Activated CD4-positive, alpha-beta T cell treated with anti-CD3 and anti-CD28 coated beads for 36 hours (primary cell): ENCODE data around the gene C2orf15. TPM values are rescaled to one million over a fixed set of nuclear protein-coding genes. Genes with fewer than 3 reads are reported as not detected.

Source experiments
- ATAC-seq: fragments of 200-7000 bp; cut with Tn5 transposase; one replicate; pipeline ENCODE4 v1.10.0; 2021; ENCODE audit warnings: mild to moderate bottlenecking, moderate library complexity
- CTCF ChIA-PET: fragments of 350-600 bp; sonication (Branson Sonifier 250); formaldehyde crosslinking; loops from one replicate; lab custom pipeline; 2021; ENCODE audit warnings: antibody characterized with exemption; lab: Charles Lee
- POLR2A ChIA-PET: fragments of 350-600 bp; sonication (Branson Sonifier 250); formaldehyde crosslinking; loops from one replicate; lab custom pipeline; 2021; ENCODE audit warnings: antibody characterized with exemption, inconsistent platforms; lab: Charles Lee
- DNase-seq: peaks from one replicate; pipeline ENCODE4 v3.0.0-alpha.2; 2020
- H3K27ac Mint-ChIP-seq: one replicate; pipeline ENCODE4 v1.8.0; 2021; ENCODE audit warnings: mixed read lengths
- H3K27me3 Mint-ChIP-seq: one replicate; pipeline ENCODE4 v1.8.0; 2021; ENCODE audit warnings: mixed read lengths
- H3K36me3 Mint-ChIP-seq: one replicate; pipeline ENCODE4 v1.8.0; 2021; ENCODE audit warnings: low read depth, mixed read lengths
- H3K4me1 Mint-ChIP-seq: one replicate; pipeline ENCODE4 v1.8.0; 2021; ENCODE audit warnings: mixed read lengths
- H3K4me3 Mint-ChIP-seq: one replicate; pipeline ENCODE4 v1.8.0; 2021; ENCODE audit warnings: mild to moderate bottlenecking, moderate library complexity, mixed read lengths
- H3K9me3 Mint-ChIP-seq: one replicate; pipeline ENCODE4 v1.8.0; 2021; ENCODE audit warnings: low read depth, mixed read lengths
- intact Hi-C, 2 experiments: fragments of 100-400 bp; cut with DNase I in 1 of 2; cut with micrococcal nuclease in 1 of 2; formaldehyde crosslinking; loops; one replicate each; pipeline versions ENCODE4 v1.14.2 to v1.15.1; 2022 to 2024; cut with DNase I, micrococcal nuclease
- total RNA-seq, 2 experiments: library from RNA; stranded (reverse); gene quantifications; one replicate each; pipeline ENCODE4 v1.2.3, GENCODE V29; 2021

C2orf15 gene
- total RNA-seq, 2 experiments from 2014 or later, result 0.87 to 1.1 TPM

GRCh38 chr2:99166218-99166617 lies 24.7 kb downstream of the C2orf15 start:
- H3K4me3 Mint-ChIP-seq, result no peak overlapping the region
- no peaks in the 10 kb centered on the region for H3K27me3 Mint-ChIP-seq
- H3K27ac Mint-ChIP-seq, result no peak overlapping the region
- no peak for DNase-seq
- POLR2A ChIA-PET, result no interaction called here
- peaks cover 48% of the 10 kb centered on the region for H3K36me3 Mint-ChIP-seq
- intact Hi-C loops, result no loop called here
- H3K4me1 Mint-ChIP-seq, result peaks cover 12% of the 10 kb centered on the region
- CTCF ChIA-PET, result interaction anchor here (0.6 to 4.5 kb wide), 4 partner anchors 11 to 88 kb away, joined by 3 to 19 read pairs (median 6); partner anchors contain the start of genes MITD1 and MRPL30
- no peak for ATAC-seq
- H3K9me3 Mint-ChIP-seq, result no peaks in the 10 kb centered on the region

- POLR2A ChIA-PET, result no interaction called here
- Mint-ChIP-seq H3K4me3 (no peak overlapping the region), H3K9me3 (no peaks in the 10 kb centered on the region), H3K27ac (no peak overlapping the region), H3K27me3 (no peaks in the 10 kb centered on the region), H3K4me1 (peaks cover 23% of the 10 kb centered on the region), H3K36me3 (peaks cover 56% of the 10 kb centered on the region)
- intact Hi-C loops, result no loop called here
- DNase-seq, result no peak
- CTCF ChIA-PET, result interaction anchor here (0.8 to 4.5 kb wide), 2 partner anchors 11 to 34 kb away, joined by 3 to 19 read pairs; partner anchors contain the start of genes MITD1 and MRPL30
- no peak for ATAC-seq
Measured at GRCh38 chr2:99169534-99169933, 28.0 kb downstream of the C2orf15 start.

GRCh38 chr2:99171377-99172140 lies 30.1 kb downstream of the C2orf15 start:
- ATAC-seq, result peak; percentile 51
- POLR2A ChIA-PET, result no interaction called here

GRCh38 chr2:99180755-99181623 lies 39.5 kb downstream of the C2orf15 start, which contains the start of the genes MITD1 and MRPL30:
MITD1 (minus strand) TSS chr2:99181058; CDS start chr2:99180981, 77 bp downstream.
MRPL30 (plus strand) TSS chr2:99181184; CDS start chr2:99186204, 5,020 bp downstream.
- intact Hi-C loops, result loop anchor here (1.0 to 5.0 kb wide), 8 partner anchors 26 to 573 kb away; partner anchors contain the start of genes C2orf15 (in 2 of the 2), TXNDC9 (in 2 of the 2), COA5 (in 1 of the 2) and REV1 (in 1 of the 2)
- peaks cover 21% of the 10 kb centered on the region for H3K36me3 Mint-ChIP-seq
- H3K4me1 Mint-ChIP-seq, result peaks cover 57% of the 10 kb centered on the region
- POLR2A ChIA-PET, result interaction anchor here (0.9 to 1.3 kb wide), 3 partner anchors 26 to 155 kb away, joined by 3 to 5 read pairs (median 4); partner anchors contain the start of genes LIPT1, TSGA10 and TXNDC9
- H3K27me3 Mint-ChIP-seq, result no peaks in the 10 kb centered on the region
- CTCF ChIA-PET, result interaction anchor here (0.6 to 3.3 kb wide), 13 partner anchors 9 to 531 kb away, joined by 3 to 19 read pairs (median 4); partner anchors contain the start of genes C2orf15, EIF5B, LIPT1 and TSGA10
- peak within 1 kb of the TSS; percentile 99 for H3K27ac Mint-ChIP-seq
- peak within 1 kb of the TSS; percentile 96 for H3K4me3 Mint-ChIP-seq
- DNase-seq, result peak; percentile 93
- no peaks in the 10 kb centered on the region for H3K9me3 Mint-ChIP-seq
- peak; percentile 93 for ATAC-seq

More at GRCh38 chr2:99171377-99172140, 30.1 kb downstream of the C2orf15 start:
- Mint-ChIP-seq H3K27me3 (no peaks in the 10 kb centered on the region), H3K27ac (peak overlapping the region; percentile 77), H3K9me3 (no peaks in the 10 kb centered on the region), H3K4me1 (peaks cover 30% of the 10 kb centered on the region), H3K36me3 (peaks cover 54% of the 10 kb centered on the region), H3K4me3 (no peak overlapping the region)
- intact Hi-C loops, result no loop called here
- DNase-seq, result no peak
- CTCF ChIA-PET, result interaction anchor here (1.2 to 1.3 kb wide), 2 partner anchors 9 to 14 kb away, joined by 3 read pairs; partner anchors contain the start of genes MITD1 and MRPL30

GRCh38 chr2:99181624-99182000 lies 40.1 kb downstream of the C2orf15 start:
- Mint-ChIP-seq H3K9me3 (no peaks in the 10 kb centered on the region), H3K36me3 (peaks cover 21% of the 10 kb centered on the region), H3K27ac (peak overlapping the region; percentile 99), H3K4me1 (peaks cover 57% of the 10 kb centered on the region), H3K4me3 (peak overlapping the region; percentile 96), H3K27me3 (no peaks in the 10 kb centered on the region)
- intact Hi-C loops, result loop anchor here (1.0 to 5.0 kb wide), 8 partner anchors 26 to 573 kb away; partner anchors contain the start of genes TXNDC9 (in 2 of the 2), C2orf15 (in 1 of the 2), COA5 (in 1 of the 2) and REV1 (in 1 of the 2)
- DNase-seq (no peak), ATAC-seq (no peak)
- ChIA-PET CTCF (interaction anchor here (1.0 to 3.3 kb wide), 3 partner anchors 13 to 532 kb away, joined by 3 to 19 read pairs (median 5); partner anchors contain the start of genes LIPT1 and TSGA10), POLR2A (no interaction called here)

- H3K36me3 Mint-ChIP-seq, result peaks cover 17% of the 10 kb centered on the region
- peak overlapping the region; percentile 3 for H3K4me3 Mint-ChIP-seq
- CTCF ChIA-PET, result interaction anchor here (0.6 kb wide), 1 partner anchor 43 kb away, joined by 4 read pairs; no protein-coding TSS in a partner anchor
- H3K27me3 Mint-ChIP-seq, result no peaks in the 10 kb centered on the region
- POLR2A ChIA-PET, result interaction anchor here (0.6 kb wide), 1 partner anchor 26 kb away, joined by 3 read pairs; no protein-coding TSS in a partner anchor
- H3K27ac Mint-ChIP-seq, result no peak overlapping the region
- no peaks in the 10 kb centered on the region for H3K9me3 Mint-ChIP-seq
- no peak for ATAC-seq
- no peak for DNase-seq
- H3K4me1 Mint-ChIP-seq, result peaks cover 51% of the 10 kb centered on the region
- intact Hi-C loops, result loop anchor here (5.0 kb wide), 3 partner anchors 229 to 416 kb away; no protein-coding TSS in a partner anchor
Measured at GRCh38 chr2:99183025-99183424, 41.5 kb downstream of the C2orf15 start.

GRCh38 chr2:99184811-99185210 lies 43.3 kb downstream of the C2orf15 start:
- H3K9me3 Mint-ChIP-seq, result no peaks in the 10 kb centered on the region
- no peak overlapping the region for H3K4me3 Mint-ChIP-seq
- ChIA-PET CTCF (interaction anchor here (1.0 kb wide), 2 partner anchors 13 to 17 kb away, joined by 3 to 5 read pairs; no protein-coding TSS in a partner anchor), POLR2A (no interaction called here)
- no peak overlapping the region for H3K27ac Mint-ChIP-seq
- ATAC-seq (no peak), DNase-seq (no peak)
- intact Hi-C loops, result loop anchor here (5.0 kb wide), 3 partner anchors 227 to 418 kb away; no protein-coding TSS in a partner anchor
- peaks cover 41% of the 10 kb centered on the region for H3K4me1 Mint-ChIP-seq
- peaks cover 18% of the 10 kb centered on the region for H3K36me3 Mint-ChIP-seq
- H3K27me3 Mint-ChIP-seq, result no peaks in the 10 kb centered on the region

GRCh38 chr2:99187011-99187410 lies 45.5 kb downstream of the C2orf15 start:
- CTCF ChIA-PET, result no interaction called here
- H3K27ac Mint-ChIP-seq, result no peak overlapping the region
- H3K9me3 Mint-ChIP-seq, result no peaks in the 10 kb centered on the region
- ATAC-seq (no peak), DNase-seq (no peak)
- peaks cover 32% of the 10 kb centered on the region for H3K4me1 Mint-ChIP-seq
- POLR2A ChIA-PET, result no interaction called here
- intact Hi-C loops, result no loop called here
- peaks cover 29% of the 10 kb centered on the region for H3K36me3 Mint-ChIP-seq
- H3K27me3 Mint-ChIP-seq, result no peaks in the 10 kb centered on the region
- no peak overlapping the region for H3K4me3 Mint-ChIP-seq

- ChIA-PET POLR2A (no interaction called here), CTCF (interaction anchor here (0.8 kb wide), 1 partner anchor 20 kb away, joined by 4 read pairs; no protein-coding TSS in a partner anchor)
- Mint-ChIP-seq H3K27ac (no peak overlapping the region), H3K9me3 (no peaks in the 10 kb centered on the region), H3K36me3 (peaks cover 36% of the 10 kb centered on the region), H3K27me3 (no peaks in the 10 kb centered on the region), H3K4me1 (peaks cover 26% of the 10 kb centered on the region), H3K4me3 (no peak overlapping the region)
- ATAC-seq (peak; percentile 39), DNase-seq (no peak)
- intact Hi-C loops, result no loop called here
Measured at GRCh38 chr2:99188357-99188756, 46.9 kb downstream of the C2orf15 start.

GRCh38 chr2:99190548-99190947 lies 49.0 kb downstream of the C2orf15 start:
- CTCF ChIA-PET, result interaction anchor here (1.2 kb wide), 1 partner anchor 297 kb away, joined by 4 read pairs; no protein-coding TSS in a partner anchor

More at GRCh38 chr2:99190548-99190947, 49.0 kb downstream of the C2orf15 start:
- no peak for ATAC-seq
- Mint-ChIP-seq H3K9me3 (no peaks in the 10 kb centered on the region), H3K36me3 (peaks cover 43% of the 10 kb centered on the region), H3K27ac (no peak overlapping the region), H3K4me1 (peaks cover 13% of the 10 kb centered on the region), H3K27me3 (no peaks in the 10 kb centered on the region), H3K4me3 (no peak overlapping the region)
- no peak for DNase-seq
- intact Hi-C loops, result no loop called here
- POLR2A ChIA-PET, result no interaction called here
